HG03342 (cell line): ENCODE data around the gene BMAL2.
A peak's percentile ranks its signal among the peaks of the same experiment; 100 is the strongest.

Experiments
- ATAC-seq: cut with Tn5 transposase; IDR thresholded peaks from one replicate; pipeline ENCODE4 v1.9.1; 2021; ENCODE audit warnings: mild to moderate bottlenecking, moderate library complexity; ENCODE audit not compliant: unreplicated experiment

The BMAL2 gene

DNA sequence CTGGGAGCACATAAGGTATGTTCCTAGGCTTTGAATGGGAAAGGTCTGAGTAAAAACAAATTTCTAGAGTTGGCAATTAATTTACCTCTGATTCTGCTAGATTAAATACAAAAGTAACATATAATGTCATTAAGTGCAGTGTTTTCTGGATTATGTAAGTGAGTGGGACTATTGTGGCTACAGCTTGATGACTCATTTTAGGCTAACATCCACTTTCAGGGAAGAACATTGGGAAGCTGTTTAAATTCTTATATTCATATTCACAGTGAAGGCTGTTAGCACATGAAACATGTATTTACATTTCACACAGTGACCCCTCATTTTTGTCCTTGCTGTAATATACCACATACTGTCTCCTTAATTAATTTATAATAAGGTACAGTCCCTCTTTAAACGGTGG is 13.2 kb upstream of the BMAL2 start:
- ATAC-seq: no peak

DNA sequence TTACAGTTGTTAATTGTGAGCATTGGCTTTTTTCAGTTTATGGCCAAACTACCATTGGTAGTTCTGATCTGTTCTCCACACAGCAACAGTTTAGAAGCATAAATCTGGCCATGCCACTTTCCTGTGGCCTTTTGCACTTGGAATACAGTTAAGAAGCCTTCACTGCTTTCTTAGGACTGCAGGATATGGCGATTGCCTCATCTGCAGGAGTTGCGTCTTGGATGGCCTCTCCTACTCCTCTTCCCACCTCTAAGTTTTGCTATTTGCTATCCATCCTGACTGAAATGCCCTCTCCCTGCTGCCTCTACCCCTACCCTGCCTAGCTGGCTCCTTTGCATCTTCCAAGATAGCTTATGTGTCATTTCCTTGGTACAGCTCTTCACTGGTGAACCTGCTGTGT is 12.8 kb upstream of the BMAL2 start:
- no peak for ATAC-seq

DNA sequence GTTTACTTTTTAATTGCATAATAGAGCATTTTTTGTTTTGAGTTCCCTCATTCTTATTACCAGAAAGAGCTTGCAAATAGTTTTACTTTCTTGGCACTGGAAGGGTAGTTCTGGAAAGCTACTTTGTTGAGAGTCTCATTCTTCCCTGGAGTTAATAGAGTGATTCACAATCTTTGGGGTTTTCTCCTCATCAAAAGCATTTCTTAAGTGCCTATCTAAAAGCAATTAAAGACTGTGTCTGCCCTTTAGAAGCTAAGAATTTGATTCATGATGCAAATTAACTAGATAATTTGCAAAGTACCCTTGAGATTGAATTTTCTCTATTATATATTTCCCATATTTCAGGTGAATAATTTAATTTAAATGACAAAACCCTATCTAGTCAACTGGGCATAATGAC is 8.1 kb upstream of the BMAL2 start:
- ATAC-seq: no peak

DNA sequence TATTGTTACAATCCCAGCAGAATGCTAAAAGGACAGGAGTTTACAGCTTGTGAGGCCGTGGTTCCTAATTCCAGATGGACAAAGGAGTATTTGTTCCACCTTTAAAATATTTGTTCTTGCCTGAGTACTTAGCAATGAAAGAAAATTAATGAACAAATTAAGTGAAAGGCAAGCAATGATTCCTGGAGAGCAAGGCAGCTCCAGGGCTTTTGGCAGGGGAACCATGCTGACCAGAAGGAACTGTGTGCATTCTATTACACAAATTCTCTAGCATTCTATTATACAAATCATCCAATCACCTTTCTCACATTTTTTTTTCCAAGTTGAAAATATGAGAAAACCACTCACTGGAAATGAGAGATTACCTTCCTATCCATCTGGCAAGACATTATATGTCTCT is 1.8 kb upstream of the BMAL2 start:
- ATAC-seq: no peak

DNA sequence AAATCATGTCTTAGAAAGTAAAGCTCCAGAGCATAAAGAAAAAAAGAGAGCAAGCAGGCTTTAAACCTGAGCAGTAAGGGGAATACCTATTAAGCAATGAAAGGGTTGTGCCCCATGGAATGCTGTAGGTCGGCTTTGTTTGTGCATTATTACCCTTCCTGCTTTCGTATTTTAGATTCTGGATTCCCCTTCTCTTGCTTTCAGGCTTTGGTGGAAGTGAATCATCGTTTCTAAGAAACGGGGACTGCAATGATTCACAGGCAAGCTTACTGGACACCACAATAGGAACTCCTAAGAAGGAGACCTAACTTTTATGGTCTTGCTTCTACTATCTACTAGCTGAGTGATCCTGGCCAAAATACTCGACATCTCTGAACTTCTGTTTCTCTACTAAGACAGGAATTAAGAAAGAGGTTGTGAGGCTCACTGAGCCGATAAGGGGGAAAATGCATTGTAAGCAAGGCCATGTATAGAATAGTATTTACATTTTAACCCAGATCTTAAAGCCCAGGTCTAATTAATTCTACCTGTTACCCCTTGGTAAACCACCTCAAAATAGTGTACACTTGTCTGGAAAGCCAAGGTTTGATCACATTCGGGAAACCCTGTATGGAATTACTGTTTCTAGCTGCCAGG is 1.2 kb upstream of the BMAL2 start:
- ATAC-seq: peak; percentile 45

DNA sequence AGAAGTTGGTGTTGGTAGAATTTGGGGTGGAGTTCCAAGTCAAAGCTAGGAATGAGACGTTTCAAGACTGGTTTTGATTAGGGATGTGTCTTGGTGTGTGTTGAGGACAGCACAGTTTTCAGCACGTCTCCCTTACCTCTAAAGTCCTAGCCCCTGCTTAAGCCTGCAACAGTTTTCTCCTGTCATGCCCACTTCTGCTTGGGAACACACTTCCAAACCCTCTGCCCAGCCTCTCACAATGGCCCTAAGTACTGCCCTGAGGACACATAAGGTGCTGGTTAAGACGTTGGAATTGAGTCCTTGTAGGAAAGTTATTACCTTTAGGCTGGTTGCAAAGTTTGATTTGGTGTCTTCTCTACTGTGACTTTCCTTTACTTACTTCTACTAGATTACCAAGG is 710 bp upstream of the BMAL2 start:
- no peak for ATAC-seq

DNA sequence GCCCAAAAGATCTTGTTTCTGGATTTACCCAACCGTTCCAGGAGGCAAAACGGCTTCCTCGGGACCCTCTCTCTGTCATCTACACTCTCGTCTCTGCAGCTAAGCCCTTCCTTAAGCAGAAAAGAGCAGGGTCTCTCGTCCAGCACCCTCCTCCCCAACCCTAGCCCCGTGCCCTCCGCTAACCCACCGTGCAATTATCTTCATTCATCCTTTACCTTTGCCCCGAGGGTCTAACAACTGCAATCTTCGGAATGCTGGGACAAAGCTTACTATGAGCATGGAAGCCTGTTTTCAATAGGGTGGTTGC is 276 bp upstream of the BMAL2 start:
- ATAC-seq: peak; percentile 0

DNA sequence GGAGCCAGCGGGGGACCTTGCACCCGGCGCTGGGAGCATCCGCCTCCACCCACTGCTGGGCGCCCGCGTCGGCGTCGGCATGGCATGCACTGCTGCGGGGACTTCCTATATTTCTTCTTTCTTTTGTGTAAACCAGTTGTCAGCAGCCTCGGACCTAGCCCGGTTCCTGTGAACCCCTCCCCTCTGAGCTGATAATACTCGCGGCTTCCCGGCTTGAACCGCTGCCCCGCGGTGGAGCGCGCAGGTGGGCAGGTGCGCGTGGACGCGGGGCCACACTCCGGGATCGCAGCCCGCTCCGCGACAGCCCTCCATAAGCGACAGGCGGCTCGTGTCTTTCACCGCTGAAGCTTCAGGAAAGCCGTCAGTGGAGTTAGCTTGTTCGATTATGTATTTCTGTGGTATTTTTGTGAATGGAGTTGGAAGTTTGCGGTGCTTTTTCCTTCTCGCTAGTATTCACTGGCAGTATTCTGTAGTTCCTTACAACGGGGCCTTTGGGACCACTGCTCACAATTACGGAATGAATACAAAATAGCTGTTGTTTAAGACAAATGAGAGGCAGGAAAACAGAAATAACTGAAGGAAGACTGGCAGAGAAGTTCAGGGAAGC is 870 bp downstream of the BMAL2 start:
- peak; percentile 26 for ATAC-seq

DNA sequence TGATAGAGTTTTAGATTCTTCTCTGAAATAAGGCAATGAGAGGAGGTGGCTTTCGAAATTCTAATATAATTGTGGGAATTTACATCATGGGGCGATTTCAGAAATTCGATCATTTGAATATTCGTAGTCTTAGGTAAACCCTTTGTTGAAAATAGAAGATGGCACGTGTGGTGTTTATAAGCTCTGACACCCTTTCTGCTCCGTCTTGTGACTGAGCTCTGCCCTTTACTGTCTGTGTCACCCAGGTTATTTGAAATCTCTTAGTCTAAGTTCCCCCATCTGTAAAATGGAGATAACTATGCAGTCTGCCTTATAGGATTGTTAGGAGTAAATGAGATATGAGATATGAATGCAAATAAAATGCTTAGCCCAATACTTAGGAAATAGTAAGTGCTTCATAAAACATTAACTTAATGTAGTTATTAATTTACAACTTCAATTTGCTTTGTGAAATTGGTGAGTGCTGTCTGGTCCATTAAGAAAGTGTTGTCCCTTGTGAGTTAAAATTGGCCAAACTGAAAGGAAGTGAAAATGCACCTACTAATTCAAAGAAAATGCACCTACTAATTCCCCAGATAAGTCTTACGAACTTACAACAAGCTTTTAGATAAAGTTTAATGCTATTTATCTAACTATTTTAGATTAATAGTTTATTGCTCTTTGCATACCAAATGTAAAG is 1.5 kb downstream of the BMAL2 start:
- no peak for ATAC-seq

DNA sequence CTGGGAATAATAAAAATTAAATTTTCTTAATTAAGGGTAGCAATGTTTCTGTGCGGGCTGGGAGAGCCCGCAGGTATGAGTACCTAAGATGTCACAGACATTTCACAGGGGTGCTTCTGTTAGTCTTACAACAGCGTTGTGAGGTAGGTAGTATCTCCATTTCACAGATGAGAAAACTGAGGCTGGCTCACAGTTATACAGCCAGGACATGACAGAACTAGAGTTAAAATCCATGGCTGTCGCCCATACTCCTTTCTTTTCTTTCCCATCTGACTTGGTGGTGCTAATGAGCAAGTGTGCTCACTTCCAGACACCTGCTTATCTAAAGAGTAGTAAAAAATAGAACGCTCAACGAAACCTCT is 2.1 kb downstream of the BMAL2 start:
- ATAC-seq: no peak

DNA sequence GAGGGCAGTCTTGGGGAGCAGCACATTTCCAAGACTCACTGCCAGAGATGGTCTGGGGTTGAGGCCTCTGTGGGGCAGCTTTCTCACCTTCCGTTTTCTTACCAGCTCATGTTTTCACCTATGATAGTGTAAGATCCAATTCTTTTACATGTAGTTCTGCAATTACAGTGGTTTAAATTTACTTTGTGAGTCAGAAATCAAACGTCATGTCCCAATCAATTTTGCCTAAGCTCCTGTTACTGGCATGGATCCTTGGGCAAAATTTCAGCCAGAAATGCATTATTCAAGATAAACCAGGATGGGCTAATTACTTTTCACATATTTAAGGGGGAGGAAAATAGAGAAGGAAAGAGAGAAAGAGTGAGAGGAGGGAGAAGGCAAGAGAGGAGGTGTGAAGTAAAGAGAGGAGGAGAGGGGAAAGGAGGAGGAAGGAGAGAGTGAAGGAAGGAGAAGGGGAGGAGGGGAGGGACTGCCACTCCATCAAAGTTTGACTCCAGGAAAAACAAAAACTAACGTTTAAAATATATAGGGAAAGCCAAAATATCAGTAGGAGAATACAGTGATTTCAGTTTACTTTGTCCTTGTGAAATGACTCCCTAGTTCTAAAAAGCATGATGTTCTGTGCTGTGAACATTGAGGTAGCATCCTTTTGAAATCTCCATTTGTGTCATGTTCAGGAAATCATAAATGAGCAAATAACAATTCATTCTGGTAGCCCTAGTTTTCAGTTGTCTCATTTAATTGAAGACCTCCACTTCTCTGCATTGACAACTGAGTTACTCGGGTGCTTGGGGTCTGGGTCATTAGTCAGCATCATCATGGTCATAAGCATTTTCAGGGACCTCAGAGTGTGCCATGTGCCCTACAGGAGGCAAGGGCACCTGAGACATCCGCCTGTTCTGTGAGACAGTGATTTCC is 3.0 kb downstream of the BMAL2 start:
- no peak for ATAC-seq

DNA sequence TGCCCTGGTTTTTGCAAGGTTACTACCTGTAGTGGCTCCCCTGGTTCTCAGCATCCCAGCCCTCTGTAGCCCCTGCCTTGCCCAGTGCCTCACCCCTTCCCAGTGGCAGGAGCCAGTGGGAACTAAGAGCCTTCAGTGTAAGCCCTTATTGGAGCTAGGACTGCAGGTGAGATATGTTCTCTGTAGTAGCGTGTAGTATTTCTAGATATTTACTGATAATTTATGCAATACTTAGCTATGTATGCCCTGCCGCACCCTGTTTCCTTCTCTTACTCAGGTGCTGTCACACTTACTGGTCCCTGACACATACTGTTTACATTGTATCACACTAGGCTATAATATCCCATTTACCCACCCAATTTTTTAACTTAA is 3.6 kb downstream of the BMAL2 start:
- ATAC-seq: no peak

DNA sequence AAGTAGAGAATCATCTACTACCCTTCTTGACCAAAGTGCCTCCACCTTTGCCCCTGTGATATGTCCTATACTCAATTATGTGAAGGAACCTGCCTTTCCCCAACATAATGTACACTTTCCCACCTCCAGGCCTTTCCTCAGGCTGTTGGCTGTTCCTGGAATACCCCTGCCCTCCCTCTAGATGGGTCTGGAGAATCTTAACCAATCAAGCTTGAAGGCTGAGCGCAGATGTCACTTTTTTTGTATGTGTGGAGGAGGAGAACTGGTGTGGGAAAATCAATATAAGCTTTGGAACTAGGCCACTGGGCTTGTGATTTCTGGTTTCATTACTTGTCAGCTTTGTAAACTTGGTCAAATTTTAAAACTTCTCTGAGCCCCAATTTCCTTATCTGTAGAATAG is 4.7 kb downstream of the BMAL2 start:
- ATAC-seq: no peak

DNA sequence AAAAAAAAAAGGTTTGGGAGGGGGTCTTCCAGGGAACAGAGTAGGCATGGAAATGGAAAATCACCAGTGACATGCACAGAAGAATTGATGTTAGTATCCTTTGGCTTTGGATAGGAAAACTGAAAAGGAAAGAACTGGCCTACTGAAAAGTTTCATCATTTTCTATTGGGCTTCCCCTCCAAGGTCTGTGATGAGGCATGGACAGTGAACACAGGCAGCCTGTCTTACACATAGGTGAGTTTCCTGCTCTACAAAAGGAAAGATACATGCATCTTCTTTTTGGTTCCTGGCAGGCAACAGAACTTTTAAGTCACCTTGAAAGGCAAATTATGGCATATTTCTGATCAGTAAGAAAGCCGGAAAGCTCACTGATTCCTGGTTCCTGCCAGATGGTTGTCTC is 5.8 kb downstream of the BMAL2 start:
- ATAC-seq: no peak

DNA sequence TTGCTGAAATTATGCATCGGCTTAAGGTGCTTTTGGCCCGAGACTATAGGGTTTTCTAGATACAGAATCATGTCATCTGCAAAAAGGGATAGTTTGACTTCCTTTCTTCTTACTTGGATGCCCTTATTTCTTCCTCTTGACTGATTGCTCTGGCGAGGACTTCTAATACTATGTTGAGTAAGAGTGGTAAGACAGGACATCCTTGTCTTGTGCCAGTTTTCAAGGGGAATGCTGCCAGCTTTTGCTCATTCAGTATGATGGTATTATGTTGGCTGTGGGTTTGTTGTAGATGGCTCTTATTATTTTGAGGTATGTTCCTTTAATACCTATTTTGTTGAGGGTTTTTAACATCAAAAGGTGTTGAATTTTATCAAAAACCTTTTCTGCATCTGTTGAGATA is 8.3 kb downstream of the BMAL2 start:
- ATAC-seq: no peak

DNA sequence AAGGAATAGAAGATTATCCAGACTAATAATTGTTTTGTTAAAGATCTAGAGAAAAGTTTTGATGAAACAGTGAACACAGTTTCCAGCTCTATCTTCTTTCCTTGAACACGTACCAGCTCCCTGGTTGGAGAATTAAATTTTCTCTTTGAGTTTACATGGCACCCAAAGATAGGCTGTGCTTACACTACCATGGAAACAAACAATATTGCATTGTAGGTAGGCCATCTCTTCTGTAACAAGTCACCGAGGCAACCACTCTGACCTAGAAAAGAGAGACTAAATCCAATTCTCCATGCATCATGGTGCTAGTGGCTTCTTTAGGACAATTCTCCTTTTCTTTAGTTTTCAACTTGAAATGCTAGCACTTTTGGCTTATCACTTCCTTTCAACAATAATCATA is 9.9 kb downstream of the BMAL2 start:
- no peak for ATAC-seq

DNA sequence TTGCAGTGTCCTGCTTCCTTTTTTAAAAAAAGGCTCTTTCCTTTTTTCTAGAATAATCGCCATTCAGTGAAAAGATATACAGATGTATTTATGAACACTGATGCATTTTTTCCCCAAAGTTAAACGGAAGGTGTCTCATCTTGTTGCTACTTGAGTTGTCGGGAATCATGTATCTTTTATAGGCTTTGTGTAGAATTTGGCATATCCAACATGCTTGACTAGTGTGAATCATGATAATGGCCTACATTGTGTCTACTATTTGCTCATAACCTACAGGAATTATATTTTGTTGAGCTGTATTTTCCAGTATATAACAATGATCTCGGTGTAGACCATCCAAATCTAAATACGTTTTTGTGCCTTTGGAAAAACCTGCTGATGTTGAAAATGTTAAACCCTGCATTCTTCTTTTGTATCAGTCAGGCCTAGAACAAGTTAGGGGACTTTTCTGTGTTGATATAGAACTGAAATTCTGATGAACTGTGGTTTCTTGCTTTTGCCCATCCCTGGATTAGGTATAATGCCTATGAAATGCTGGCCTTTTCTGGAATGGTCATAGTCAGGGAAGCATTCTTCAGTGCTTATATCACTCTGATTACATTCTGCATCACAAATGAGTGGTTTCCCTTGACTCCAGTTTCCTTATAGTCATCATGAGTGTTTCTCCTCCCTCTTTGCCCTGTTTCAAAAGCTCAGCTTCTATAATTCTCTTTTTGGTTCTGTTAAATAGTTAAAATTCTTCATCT is 10.8 kb downstream of the BMAL2 start:
- no peak for ATAC-seq

DNA sequence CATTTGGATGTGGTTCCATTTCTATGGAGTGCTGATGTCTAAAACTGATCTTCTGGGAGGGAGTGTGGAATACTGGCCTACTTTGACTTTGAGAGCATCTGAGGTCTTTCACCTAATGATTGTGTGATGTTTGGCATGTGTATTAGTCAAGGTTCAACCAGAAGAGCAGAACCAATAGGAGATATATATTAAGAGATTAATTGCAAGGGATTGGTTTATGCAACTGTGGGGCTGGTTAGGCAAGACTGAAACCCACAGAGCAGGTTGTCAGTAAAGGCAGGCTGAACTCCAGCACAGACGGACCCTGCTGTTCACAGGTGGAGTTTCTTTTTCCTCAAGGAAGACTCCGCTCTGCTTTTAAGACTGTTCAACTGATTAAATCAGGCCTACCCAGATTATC is 11.6 kb downstream of the BMAL2 start:
- no peak for ATAC-seq

DNA sequence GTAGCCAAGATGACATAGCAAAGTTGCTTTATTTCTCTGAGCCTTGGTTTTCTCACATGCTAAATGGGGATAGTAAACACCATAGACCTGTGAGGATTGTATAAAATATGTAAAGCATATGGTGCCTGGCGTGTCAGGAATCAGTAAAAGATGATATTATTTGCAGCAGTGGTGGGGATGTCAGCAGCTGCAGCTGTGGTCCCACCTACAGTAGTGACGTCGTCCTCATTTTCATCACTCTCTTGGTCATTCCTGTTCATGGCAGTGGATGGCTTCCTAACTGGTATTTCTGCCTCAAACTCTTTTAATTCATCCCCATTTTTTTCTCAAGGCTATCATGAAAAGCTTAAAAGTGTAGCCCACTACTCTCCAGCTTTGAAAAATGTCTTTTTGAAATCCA is 12.1 kb downstream of the BMAL2 start:
- ATAC-seq: no peak

DNA sequence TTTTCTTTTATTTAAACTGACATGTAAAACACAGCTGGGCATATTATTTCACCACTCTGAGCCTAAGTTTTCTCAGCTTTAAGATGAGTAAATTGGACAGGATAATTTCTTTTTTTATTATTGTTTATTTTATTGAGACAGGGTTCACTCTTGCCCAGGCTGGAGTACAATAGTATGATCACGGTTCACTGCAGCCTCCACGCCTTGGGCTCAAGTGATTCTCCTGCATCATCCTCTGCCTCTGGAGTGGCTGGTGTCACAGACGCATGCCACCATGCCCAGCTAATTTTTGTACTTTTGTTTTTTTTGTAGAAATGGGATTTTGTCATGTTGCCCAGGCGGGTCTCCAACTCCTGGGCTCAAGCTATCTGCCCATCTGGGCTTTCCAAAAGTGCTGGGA is 12.7 kb downstream of the BMAL2 start:
- no peak for ATAC-seq

DNA sequence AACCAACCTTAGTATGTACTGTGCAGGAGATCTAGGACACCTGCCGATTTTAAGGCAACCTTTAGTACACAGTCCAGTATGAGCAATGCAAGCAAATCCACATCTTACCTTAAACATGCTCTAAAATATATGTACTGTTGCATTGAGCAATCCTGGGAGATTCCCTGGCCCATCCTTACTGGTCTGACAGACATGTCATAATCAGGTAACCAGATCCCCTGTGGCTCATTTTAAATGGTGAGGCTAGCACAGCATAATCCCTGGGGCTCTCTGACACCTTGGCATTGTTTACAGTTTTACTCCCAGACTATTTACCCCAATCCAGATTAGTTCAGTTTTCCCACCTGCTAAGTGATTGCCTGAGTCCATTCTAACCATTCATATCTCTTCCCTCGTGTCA is 15.1 kb downstream of the BMAL2 start:
- ATAC-seq: no peak
